Measurements from ENCODE around the gene SLFNL1.

The SLFNL1 gene

DNA sequence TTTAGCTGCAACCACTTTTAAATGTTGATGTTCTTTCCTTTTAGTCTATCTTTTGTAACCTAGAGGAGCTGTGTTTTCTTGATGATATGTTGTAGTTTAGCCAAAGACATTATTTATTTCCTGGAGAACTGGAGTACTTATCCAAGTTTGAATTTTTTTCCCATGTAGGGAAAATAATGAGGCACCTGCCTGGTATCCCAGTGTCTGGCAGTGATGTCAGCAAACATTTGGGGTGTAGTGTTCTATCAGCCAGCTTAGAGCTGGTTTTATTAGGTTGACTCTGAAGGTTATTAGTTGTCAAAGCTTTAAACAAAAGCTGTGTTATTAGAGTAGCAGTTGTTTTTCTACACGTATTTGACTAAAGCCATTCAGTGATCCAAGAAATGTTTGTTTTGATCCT is 38.8 kb downstream of the SLFNL1 start:
- POLR2A ChIA-PET: no interaction called here
- CTCF ChIA-PET: no interaction called here
- no peak overlapping the region for H3K27ac ChIP-seq (ENCODE audit: insufficient read depth in 1 of 2, low read depth in 1 of 2, low read length in 2 of 2, poor library complexity in 1 of 2, severe bottlenecking in 2 of 2)
- H3K27me3 ChIP-seq (replicated peaks in 2 of 5; ENCODE audit: control insufficient read depth in 4 of 5, insufficient read depth in 5 of 5, low read length in 4 of 5): no peaks in the 10 kb centered on the region
- DNase-seq: no peak
- H3K9me3 ChIP-seq (ENCODE audit: control extremely low read depth in 1 of 5, control insufficient read depth in 4 of 5, insufficient read depth in 2 of 5, low read depth in 1 of 5, low read length in 4 of 5): no peaks in the 10 kb centered on the region
- H3K36me3 ChIP-seq (ENCODE audit: control insufficient read depth in 4 of 4, insufficient read depth in 4 of 4, low read length in 3 of 4): peaks cover 20 to 52% (median 36%) of the 10 kb centered on the region in 4 experiments
- no peak overlapping the region for H3K4me3 ChIP-seq (ENCODE audit: control insufficient read depth in 1 of 7, extremely low read depth in 1 of 7, insufficient read depth in 4 of 7, low read depth in 2 of 7, low read length in 6 of 7)
- H3K4me1 ChIP-seq (ENCODE audit: control extremely low read depth in 1 of 4, control insufficient read depth in 4 of 4, insufficient read depth in 4 of 4, low read length in 3 of 4): peaks cover 0 to 26% (median 16%) of the 10 kb centered on the region in 4 experiments
- 100% methylated on average over 1 of the region's 1 CpG for WGBS (ENCODE audit: insufficient coverage)

- 90% methylated on average over 8 of the region's 14 CpGs for WGBS (ENCODE audit: insufficient coverage)
- Histone ChIP-seq H3K4me3 (ENCODE audit: control insufficient read depth in 1 of 7, extremely low read depth in 1 of 7, insufficient read depth in 4 of 7, low read depth in 2 of 7, low read length in 6 of 7) (peak overlapping the region in 1 of 7 experiments; percentile 79), H3K4me1 (ENCODE audit: control extremely low read depth in 1 of 4, control insufficient read depth in 4 of 4, insufficient read depth in 4 of 4, low read length in 3 of 4) (peaks cover 0 to 26% (median 16%) of the 10 kb centered on the region in 4 experiments), H3K27ac (ENCODE audit: insufficient read depth in 1 of 2, low read depth in 1 of 2, low read length in 2 of 2, poor library complexity in 1 of 2, severe bottlenecking in 2 of 2) (no peak overlapping the region), H3K27me3 (replicated peaks in 2 of 5; ENCODE audit: control insufficient read depth in 4 of 5, insufficient read depth in 5 of 5, low read length in 4 of 5) (no peaks in the 10 kb centered on the region), H3K36me3 (ENCODE audit: control insufficient read depth in 4 of 4, insufficient read depth in 4 of 4, low read length in 3 of 4) (peaks cover 15 to 43% (median 28%) of the 10 kb centered on the region in 4 experiments), H3K9me3 (ENCODE audit: control extremely low read depth in 1 of 5, control insufficient read depth in 4 of 5, insufficient read depth in 2 of 5, low read depth in 1 of 5, low read length in 4 of 5) (no peaks in the 10 kb centered on the region)
- CTCF ChIA-PET: interaction anchor here (3.1 kb wide), 1 partner anchor 22 kb away, joined by 13 read pairs; no protein-coding TSS in a partner anchor
- POLR2A ChIA-PET: no interaction called here
- peak in 1 of 3 donors; percentile 11 for DNase-seq
Measured at GRCh38 chr1:40981691-40982448, 39.7 kb downstream of the SLFNL1 start.

DNA sequence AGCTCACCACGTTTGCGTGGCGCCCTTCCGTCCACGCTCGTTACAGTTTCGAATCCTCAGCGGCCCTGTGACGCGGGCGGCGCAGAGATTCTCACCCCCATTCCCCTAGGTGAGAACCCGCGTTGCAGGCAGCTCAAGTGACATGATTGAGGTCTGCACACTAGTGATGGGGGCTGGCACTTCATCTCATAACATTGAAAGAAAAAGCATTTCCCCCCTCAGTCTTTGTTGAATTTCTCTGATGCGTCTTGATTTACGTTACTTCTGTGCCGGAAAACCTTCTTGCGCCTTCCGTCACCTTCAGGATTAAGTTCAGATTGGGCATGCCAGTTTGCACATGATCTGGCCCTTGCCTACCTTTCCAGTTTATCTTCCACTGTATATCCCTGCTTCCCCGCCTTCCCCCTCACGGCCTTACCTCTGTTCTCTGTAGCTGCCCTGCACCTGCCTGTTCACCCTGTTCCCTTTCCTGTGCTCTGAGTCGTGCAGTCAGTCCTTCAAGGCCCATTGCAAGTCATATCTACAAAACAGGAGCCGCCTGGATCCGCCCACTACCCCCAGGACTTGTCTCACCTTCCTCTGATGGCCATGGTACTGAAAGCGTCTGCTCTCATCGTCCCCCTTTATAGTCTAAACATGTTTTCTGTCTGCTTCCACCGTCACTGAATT is 40.9 kb downstream of the SLFNL1 start:
- Histone ChIP-seq H3K4me3 (ENCODE audit: control insufficient read depth in 1 of 7, extremely low read depth in 1 of 7, insufficient read depth in 4 of 7, low read depth in 2 of 7, low read length in 6 of 7) (peak overlapping the region in 6 of 7 experiments; percentile 41 to 87 (median 77)), H3K27ac (ENCODE audit: insufficient read depth in 1 of 2, low read depth in 1 of 2, low read length in 2 of 2, poor library complexity in 1 of 2, severe bottlenecking in 2 of 2) (peak overlapping the region in 1 of 2 experiments; percentile 61), H3K27me3 (replicated peaks in 2 of 5; ENCODE audit: control insufficient read depth in 4 of 5, insufficient read depth in 5 of 5, low read length in 4 of 5) (no peaks in the 10 kb centered on the region), H3K36me3 (ENCODE audit: control insufficient read depth in 4 of 4, insufficient read depth in 4 of 4, low read length in 3 of 4) (peaks cover 11 to 30% (median 18%) of the 10 kb centered on the region in 4 experiments), H3K9me3 (ENCODE audit: control extremely low read depth in 1 of 5, control insufficient read depth in 4 of 5, insufficient read depth in 2 of 5, low read depth in 1 of 5, low read length in 4 of 5) (no peaks in the 10 kb centered on the region), H3K4me1 (ENCODE audit: control extremely low read depth in 1 of 4, control insufficient read depth in 4 of 4, insufficient read depth in 4 of 4, low read length in 3 of 4) (peaks cover 0 to 30% (median 16%) of the 10 kb centered on the region in 4 experiments)
- ChIA-PET CTCF (interaction anchor here (1.2 to 3.1 kb wide), 2 partner anchors 14 to 23 kb away, joined by 3 to 13 read pairs; no protein-coding TSS in a partner anchor), POLR2A (interaction anchor here (0.8 kb wide), 1 partner anchor 10 kb away, joined by 3 read pairs; no protein-coding TSS in a partner anchor)
- 61% methylated on average over 14 of the region's 27 CpGs for WGBS (ENCODE audit: insufficient coverage)
- peak in 2 of 3 donors; percentile 49 to 64 for DNase-seq

- H3K27me3 ChIP-seq (replicated peaks in 2 of 5; ENCODE audit: control insufficient read depth in 4 of 5, insufficient read depth in 5 of 5, low read length in 4 of 5): no peaks in the 10 kb centered on the region
- ChIA-PET POLR2A (interaction anchor here (0.8 kb wide), 1 partner anchor 11 kb away, joined by 3 read pairs; no protein-coding TSS in a partner anchor), CTCF (interaction anchor here (0.7 to 3.1 kb wide), 3 partner anchors 13 to 23 kb away, joined by 3 to 13 read pairs (median 3); no protein-coding TSS in a partner anchor)
- no peaks in the 10 kb centered on the region for H3K9me3 ChIP-seq (ENCODE audit: control extremely low read depth in 1 of 5, control insufficient read depth in 4 of 5, insufficient read depth in 2 of 5, low read depth in 1 of 5, low read length in 4 of 5)
- no peak for DNase-seq
- peak overlapping the region; percentile 41 to 87 (median 75) for H3K4me3 ChIP-seq (ENCODE audit: control insufficient read depth in 1 of 7, extremely low read depth in 1 of 7, insufficient read depth in 4 of 7, low read depth in 2 of 7, low read length in 6 of 7)
- H3K4me1 ChIP-seq (ENCODE audit: control extremely low read depth in 1 of 4, control insufficient read depth in 4 of 4, insufficient read depth in 4 of 4, low read length in 3 of 4): peaks cover 0 to 30% (median 16%) of the 10 kb centered on the region in 4 experiments
- WGBS (ENCODE audit: insufficient coverage): under 1% methylated on average over 42 of the region's 50 CpGs
- H3K27ac ChIP-seq (ENCODE audit: insufficient read depth in 1 of 2, low read depth in 1 of 2, low read length in 2 of 2, poor library complexity in 1 of 2, severe bottlenecking in 2 of 2): peak overlapping the region in 1 of 2 experiments; percentile 61
- H3K36me3 ChIP-seq (ENCODE audit: control insufficient read depth in 4 of 4, insufficient read depth in 4 of 4, low read length in 3 of 4): peaks cover 6 to 25% (median 14%) of the 10 kb centered on the region in 4 experiments
Measured at GRCh38 chr1:40980068-40980452, 41.5 kb downstream of the SLFNL1 start.

GRCh38 chr1:40979241-40980067 is 42.1 kb downstream of the SLFNL1 start, which contains the start of gene CTPS1:
TSS of gene CTPS1 (plus strand) at chr1:40979696. CDS start at chr1:40983291, 3,595 bp downstream.
- Histone ChIP-seq H3K9me3 (ENCODE audit: control extremely low read depth in 1 of 5, control insufficient read depth in 4 of 5, insufficient read depth in 2 of 5, low read depth in 1 of 5, low read length in 4 of 5) (no peaks in the 10 kb centered on the region), H3K27ac (ENCODE audit: insufficient read depth in 1 of 2, low read depth in 1 of 2, low read length in 2 of 2, poor library complexity in 1 of 2, severe bottlenecking in 2 of 2) (peak within 1 kb of the TSS; percentile 46 to 76), H3K36me3 (ENCODE audit: control insufficient read depth in 4 of 4, insufficient read depth in 4 of 4, low read length in 3 of 4) (peaks cover 3 to 20% (median 12%) of the 10 kb centered on the region in 4 experiments), H3K27me3 (replicated peaks in 2 of 5; ENCODE audit: control insufficient read depth in 4 of 5, insufficient read depth in 5 of 5, low read length in 4 of 5) (no peaks in the 10 kb centered on the region), H3K4me3 (ENCODE audit: control insufficient read depth in 1 of 7, extremely low read depth in 1 of 7, insufficient read depth in 4 of 7, low read depth in 2 of 7, low read length in 6 of 7) (peak within 1 kb of the TSS; percentile 41 to 87 (median 75)), H3K4me1 (ENCODE audit: control extremely low read depth in 1 of 4, control insufficient read depth in 4 of 4, insufficient read depth in 4 of 4, low read length in 3 of 4) (peaks cover 0 to 30% (median 16%) of the 10 kb centered on the region in 4 experiments)
- POLR2A ChIA-PET: interaction anchor here (0.5 to 0.6 kb wide), 2 partner anchors 556 to 1480 kb away, joined by 3 read pairs; no protein-coding TSS in a partner anchor
- CTCF ChIA-PET: interaction anchor here (0.7 to 3.1 kb wide), 3 partner anchors 13 to 24 kb away, joined by 3 to 13 read pairs (median 3); no protein-coding TSS in a partner anchor
- 0% methylated on average over 93 of the region's 96 CpGs for WGBS (ENCODE audit: insufficient coverage)
- peak; percentile 92 to 95 (median 95) for DNase-seq

GRCh38 chr1:40978886-40979240 is 42.7 kb downstream of the SLFNL1 start:
- Histone ChIP-seq H3K27ac (ENCODE audit: insufficient read depth in 1 of 2, low read depth in 1 of 2, low read length in 2 of 2, poor library complexity in 1 of 2, severe bottlenecking in 2 of 2) (peak overlapping the region in 1 of 2 experiments; percentile 76), H3K27me3 (replicated peaks in 2 of 5; ENCODE audit: control insufficient read depth in 4 of 5, insufficient read depth in 5 of 5, low read length in 4 of 5) (no peaks in the 10 kb centered on the region), H3K9me3 (ENCODE audit: control extremely low read depth in 1 of 5, control insufficient read depth in 4 of 5, insufficient read depth in 2 of 5, low read depth in 1 of 5, low read length in 4 of 5) (no peaks in the 10 kb centered on the region), H3K4me3 (ENCODE audit: control insufficient read depth in 1 of 7, extremely low read depth in 1 of 7, insufficient read depth in 4 of 7, low read depth in 2 of 7, low read length in 6 of 7) (peak overlapping the region; percentile 32 to 87 (median 75)), H3K36me3 (ENCODE audit: control insufficient read depth in 4 of 4, insufficient read depth in 4 of 4, low read length in 3 of 4) (peaks cover 3 to 14% (median 6%) of the 10 kb centered on the region in 4 experiments), H3K4me1 (ENCODE audit: control extremely low read depth in 1 of 4, control insufficient read depth in 4 of 4, insufficient read depth in 4 of 4, low read length in 3 of 4) (peaks cover 0 to 33% (median 17%) of the 10 kb centered on the region in 4 experiments)
- WGBS (ENCODE audit: insufficient coverage): 45% methylated on average over 16 of the region's 17 CpGs
- ChIA-PET POLR2A (interaction anchor here (0.5 kb wide), 1 partner anchor 555 kb away, joined by 3 read pairs; no protein-coding TSS in a partner anchor), CTCF (no interaction called here)
- DNase-seq: no peak

All from common myeloid progenitor, CD34-positive (primary cell).